Measurements from ENCODE around the gene PRKN. TPM values are rescaled to one million over a fixed set of nuclear protein-coding genes. Genes with fewer than 3 reads are reported as not detected.

PRKN gene
- total RNA-seq, 1 donor from 2014 or later = 7.9 TPM

DNA sequence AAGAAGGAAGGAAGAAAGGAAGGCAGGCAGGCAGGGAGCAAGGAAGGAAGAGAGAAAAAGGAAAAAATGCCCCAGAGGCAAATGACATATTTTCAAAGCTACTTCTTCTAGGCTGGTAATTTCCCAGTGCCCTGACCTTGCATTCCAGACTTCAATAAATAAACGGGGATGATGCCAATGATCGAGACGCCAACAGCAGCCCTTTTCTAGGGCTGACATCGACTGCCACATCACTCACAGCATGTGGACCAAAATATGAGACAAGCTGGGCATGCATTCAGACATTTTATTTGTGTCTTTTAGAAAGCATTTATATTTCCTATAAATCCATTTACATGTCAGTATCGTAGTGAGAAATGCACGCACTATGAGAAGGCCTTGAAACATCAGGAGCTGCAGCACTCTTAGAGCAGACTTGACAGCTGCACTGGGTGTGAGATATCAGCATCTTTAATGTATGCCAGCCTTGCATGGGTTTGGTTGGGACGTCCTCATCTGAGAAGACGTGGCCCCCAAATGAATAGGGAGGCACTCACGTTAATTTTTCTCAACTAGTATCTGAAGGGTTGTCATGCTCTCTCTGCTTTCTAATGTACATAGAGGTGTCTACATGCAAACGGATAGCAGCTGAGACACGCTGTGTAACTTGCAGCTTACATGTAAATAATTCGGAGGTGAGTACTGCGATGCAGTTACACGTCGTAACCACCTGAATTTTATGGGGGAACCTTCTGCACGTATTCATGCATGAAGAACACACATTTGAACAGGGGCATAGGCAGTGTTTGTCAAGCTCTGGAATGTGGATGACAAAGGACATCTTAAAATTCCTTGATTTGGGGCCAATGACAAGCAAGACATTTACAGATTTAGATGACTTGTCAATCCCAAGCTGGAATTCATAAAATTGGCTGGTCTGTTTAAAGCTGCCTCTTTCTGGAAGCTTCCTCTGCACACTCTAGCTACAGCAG, 1304.6 kb downstream of the PRKN start:
- no peak for DNase-seq (ENCODE audit: low spot score)

GRCh38 chr6:161418463-161418945, 1309.1 kb downstream of the PRKN start:
- peak; percentile 84 for DNase-seq (ENCODE audit: low spot score)

DNA sequence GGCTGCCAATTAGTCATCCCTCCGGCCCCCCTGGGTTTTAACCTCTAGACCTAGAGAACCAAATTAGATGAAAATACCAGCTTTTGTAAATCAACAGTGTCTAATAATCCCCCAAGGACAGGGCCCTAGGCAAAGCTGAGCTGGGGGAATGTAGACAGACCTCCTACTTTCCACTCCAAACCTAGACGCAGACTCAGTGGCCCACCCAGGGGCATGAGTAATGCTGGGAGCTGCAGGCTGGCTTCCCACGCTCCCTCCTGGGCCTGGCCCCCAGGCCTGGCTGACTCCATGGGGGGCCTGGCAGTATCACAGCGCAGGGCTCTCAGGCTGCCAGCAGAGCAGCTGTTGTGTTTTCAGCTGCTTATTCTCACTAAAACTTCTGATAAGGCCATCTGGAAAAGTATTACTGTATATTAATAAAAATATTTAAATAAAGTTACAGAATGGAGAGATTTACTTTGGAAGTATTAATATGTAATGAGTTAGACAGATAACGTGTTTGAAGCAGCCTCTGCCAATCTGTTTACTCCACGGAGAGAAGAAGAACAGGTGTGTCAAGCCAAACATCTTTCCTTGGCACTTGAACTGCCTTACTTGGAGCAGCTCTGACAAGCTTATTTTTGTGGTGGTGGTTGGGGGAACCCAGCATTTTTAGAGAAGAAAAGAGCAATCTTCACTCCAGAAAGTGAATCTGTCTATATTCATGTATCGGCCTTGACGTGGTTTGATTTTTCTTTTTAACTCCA, 1309.7 kb downstream of the PRKN start:
- DNase-seq (ENCODE audit: low spot score) = peak; percentile 48

- no peak for DNase-seq (ENCODE audit: low spot score)
Observed at GRCh38 chr6:161415302-161415855, 1312.2 kb downstream of the PRKN start.

DNA sequence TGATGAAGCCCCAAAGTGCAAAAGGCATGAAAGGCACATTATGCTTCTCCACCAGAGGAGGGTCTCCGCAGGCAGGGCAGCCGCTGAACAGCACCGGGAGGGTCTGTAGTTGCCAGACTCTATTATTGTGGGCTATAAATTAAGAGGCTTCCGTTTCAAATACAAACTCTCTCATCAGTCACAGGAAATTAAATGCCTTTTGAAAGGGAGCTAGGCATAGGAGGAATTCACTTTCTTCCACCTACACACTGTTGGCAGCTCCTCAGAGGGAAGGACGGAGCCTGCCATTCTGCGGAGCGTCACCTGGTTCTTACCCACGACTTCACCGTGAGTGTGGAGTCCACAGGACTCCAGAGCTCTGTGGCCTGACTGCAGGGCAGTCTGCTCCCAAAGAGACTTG, 1312.9 kb downstream of the PRKN start:
- DNase-seq (ENCODE audit: low spot score) = no peak

DNA sequence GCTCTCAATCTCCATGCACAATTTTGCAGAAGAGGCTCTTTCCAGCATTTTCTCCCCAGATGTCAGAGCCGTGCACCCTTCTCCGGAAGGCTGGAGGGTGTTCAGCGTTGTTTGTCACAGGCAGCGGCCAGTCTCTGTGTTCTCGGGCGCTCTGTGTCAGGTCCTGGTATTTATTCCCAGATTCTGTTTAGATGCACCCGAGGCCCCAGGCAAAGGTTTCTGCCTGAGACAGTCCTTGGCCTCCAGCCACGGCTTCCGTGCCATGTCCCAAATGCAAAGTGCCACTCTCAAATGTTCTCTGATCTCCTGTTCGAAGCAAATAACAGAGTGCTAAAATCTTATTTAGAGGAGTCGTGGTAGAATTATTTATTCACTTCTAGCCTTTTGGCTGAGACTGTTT, 1313.4 kb downstream of the PRKN start:
- no peak for DNase-seq (ENCODE audit: low spot score)

- DNase-seq (ENCODE audit: low spot score) = no peak
Observed at GRCh38 chr6:161413355-161413771, 1314.2 kb downstream of the PRKN start.

DNA sequence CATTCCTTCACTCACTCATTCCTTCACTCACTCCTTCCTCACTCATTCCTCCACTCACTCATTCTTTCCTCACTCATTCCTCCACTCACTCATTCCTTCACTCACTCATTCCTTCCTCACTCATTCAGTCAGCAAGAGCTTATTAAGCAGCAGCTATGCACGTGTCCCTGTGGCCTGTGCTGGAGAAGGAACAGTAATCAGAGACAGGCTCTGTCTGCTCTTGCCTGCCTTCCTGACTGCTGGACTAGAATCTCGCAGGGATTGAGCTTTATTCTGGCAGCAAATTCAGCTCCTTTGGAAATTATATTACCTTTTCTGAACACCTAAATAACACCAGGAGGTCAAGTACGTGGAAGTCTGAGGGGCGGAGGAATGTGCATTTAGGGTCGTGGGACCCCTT, 1314.8 kb downstream of the PRKN start:
- no peak for DNase-seq (ENCODE audit: low spot score)

- no peak for DNase-seq (ENCODE audit: low spot score)
Observed at GRCh38 chr6:161411265-161411944, 1316.2 kb downstream of the PRKN start.

- DNase-seq (ENCODE audit: low spot score) = no peak
Observed at GRCh38 chr6:161410736-161411135, 1316.8 kb downstream of the PRKN start.

DNA sequence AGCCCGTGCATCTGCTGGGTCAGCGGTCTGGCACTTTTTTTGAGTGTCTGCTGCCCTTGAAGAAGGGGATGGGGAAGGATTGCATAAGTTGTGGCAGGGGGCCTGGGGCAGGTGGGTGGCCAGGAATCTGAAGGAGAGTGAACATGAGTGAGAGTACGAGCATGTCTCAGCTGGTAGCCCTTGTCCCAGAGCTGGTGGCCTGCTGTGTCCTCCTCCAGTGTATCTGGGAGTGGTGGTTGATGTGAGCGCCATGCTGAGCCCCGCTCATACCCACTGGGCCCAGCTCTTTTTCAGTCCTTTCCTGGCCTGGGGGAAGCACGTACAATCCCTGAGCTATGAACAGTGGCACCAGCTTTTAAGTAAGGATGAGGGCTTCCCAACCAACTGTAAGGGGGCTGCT, 1317.5 kb downstream of the PRKN start:
- no peak for DNase-seq (ENCODE audit: low spot score)

- peak; percentile 19 for DNase-seq (ENCODE audit: low spot score)
Observed at GRCh38 chr6:161409353-161409752, 1318.2 kb downstream of the PRKN start.

DNA sequence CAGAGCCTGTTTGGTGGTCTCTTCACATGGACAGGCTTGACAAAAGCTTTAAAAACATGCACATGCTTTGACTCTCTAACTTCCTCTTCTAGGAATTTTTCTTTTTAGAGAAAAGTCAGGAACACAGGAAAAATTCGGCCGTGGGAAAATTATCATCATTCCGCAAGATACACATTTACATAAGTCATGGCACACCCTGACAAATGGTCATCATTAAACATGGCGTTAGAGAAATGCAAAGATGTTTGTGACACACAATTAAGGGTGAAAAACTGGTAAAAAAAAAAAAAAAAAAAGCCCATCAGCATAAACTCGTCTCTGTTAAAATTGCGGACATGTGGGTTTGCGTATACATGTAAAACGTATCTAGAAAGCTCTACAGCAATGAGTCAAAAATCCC, 1319.5 kb downstream of the PRKN start:
- no peak for DNase-seq (ENCODE audit: low spot score)

DNA sequence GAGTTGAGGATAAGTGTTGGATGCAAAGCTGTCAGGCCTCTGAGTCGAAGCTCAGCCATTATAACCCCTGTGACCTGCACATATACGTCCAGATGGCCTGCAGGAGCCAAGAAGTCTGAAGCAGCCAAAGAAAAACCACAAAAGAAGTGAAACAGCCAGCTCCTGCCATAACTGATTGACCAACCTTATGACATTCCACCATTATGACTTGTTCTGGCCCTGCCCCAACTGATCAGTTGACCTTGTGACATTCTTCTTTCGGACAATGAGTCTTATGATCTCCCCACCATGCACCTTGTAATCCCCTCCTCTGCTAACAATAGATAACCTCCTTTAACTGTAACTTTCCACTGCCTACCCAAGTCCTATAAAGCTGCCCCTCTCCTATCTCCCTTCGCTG, 1320.0 kb downstream of the PRKN start:
- DNase-seq (ENCODE audit: low spot score) = no peak

GRCh38 chr6:161407115-161407514, 1320.5 kb downstream of the PRKN start:
- no peak for DNase-seq (ENCODE audit: low spot score)

DNA sequence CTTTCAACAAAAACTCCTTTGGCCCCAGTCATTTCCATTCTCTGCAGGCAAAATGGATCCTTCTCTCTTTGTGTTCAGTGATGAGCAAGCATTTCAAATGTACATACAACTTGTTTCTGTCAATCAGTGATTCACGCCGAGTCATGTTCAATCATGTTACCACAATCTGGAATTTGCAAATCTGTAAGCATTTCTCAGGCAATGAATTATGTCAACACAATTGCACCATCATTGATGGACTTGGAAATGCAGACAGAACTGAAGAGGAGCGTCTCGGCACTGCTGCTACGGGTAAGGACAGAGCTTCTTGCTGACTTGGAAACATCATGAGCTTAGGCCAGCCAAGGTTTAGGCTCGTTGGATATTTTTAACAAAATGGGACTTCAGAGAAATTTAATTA, 1320.9 kb downstream of the PRKN start:
- DNase-seq (ENCODE audit: low spot score) = no peak

DNA sequence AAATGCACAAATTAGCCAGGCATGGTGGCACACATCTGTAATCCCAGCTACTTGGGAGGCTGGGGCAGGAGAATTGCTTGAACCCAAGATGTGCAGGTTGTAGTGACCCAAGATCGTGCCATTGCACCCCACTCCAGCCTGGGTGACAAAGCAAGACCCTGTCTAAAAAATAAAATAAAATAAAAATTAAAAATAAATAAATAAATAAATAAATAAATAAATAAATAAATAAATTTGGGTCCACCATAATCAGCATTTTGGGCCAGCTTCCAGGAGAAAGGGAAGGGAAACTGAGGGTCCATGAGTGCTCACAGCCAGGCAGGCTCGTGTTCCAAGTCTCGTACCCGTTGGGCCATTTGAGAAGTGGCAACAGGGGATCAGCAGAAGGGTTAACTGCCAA, 1322.1 kb downstream of the PRKN start:
- DNase-seq (ENCODE audit: low spot score) = no peak

DNA sequence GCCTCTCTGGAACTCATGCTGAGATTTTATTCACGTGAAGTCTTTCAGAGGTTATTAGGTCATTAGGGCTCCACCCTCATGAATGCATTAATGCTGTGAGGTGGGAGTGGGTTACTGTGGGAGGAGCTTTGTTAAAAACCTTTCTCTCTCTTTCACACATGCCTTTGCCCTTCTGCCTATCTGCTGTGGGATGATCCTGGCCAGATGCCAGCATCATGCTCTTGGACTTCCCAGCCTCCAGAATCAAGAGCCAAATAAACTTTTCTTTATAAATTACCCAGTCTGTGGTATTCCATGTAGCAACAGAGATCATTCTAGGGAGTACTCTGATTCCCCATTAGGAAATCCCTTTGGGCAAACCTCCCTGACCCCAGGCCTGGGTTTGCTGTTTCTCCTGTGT, 1323.8 kb downstream of the PRKN start:
- DNase-seq (ENCODE audit: low spot score) = no peak

DNA sequence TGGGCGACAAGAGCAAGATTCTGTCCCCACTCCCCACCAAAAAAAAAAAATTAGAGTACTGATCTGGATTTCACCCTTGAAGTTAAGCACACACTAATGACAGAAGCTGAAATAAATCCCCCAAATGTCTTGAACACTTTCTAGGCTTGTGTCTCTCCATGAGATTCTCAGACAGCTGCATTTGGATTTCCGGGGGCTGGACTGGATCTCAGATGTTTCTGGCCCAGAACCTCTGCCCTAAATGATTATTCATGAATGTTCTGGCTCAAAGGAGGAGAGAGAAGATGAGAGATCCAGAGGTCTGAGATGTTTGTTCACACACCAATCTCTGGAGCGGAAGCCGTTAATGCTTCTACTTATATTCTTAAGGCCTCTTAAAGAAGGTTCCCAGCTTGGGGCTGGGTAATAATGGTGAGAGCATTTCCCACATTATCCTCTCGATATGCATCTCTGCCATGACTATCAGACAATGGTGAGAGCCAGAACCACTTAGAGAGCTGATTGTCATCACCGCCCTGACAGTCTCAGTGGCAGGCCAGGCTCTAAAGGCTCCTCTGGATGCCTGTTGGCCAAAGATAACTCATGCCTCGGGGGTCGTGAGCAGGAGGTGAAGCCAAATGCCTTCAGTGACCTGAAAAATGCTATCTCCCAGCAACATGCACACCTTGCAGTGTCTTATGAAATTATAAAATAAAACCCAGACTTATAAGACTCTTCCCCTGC, 1325.8 kb downstream of the PRKN start:
- no peak for DNase-seq (ENCODE audit: low spot score)

DNA sequence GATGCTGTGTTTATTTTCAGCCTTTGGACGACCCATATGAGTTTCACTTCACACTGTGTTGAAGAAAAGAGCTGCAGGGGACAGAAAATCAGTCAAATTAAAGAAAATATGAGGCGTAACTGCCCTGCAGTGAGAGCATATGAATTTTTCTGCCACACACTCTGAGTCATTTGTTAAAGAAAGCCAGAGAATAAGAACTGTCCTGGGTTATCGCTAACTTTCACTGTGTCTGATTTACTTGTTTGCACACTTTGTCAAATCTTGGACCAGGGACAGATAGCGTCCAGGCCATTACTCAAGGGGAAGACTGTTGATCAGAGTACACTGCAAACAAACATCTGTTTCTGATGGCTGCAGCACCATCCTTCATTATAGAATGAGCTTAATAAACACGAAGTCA, 1326.9 kb downstream of the PRKN start:
- no peak for DNase-seq (ENCODE audit: low spot score)

DNA sequence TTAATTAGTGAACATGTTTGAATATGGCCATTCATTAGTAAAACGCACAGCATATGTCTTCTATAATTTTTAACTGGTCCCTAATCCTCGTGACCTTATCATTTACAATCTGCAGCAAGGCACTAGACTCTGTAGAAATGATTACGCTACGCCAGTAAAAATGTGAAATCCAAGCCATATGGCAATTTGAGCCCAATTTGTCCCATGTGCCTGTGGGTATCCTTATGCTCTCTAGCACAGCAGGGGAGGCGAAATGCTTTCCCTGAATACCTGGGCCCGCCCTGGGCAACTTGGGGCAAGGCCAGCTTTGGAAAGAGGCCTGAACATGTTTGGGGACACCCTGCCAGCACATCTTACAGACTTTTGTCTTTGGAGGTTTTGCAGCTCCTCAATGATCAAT, 1331.0 kb downstream of the PRKN start:
- no peak for DNase-seq (ENCODE audit: low spot score)
